Measurements from ENCODE around the gene ARPC4. TPM values are rescaled to one million over a fixed set of nuclear protein-coding genes. Genes with fewer than 3 reads are reported as not detected.

Gene ARPC4
- 100 to 1,000 TPM; 144 to 148 TPM for total RNA-seq
- long read RNA-seq, donor 1, transcript ARPC4-208 (6 exons, 942 nt): minor isoform, 5 of 41 reads
- long read RNA-seq, donor 1, transcript ARPC4-201 (6 exons, 2,582 nt): major isoform, 32 of 41 reads
- long read RNA-seq, donor 1, partial matches to known transcripts: 3 of 41 reads
- long read RNA-seq, donor 1, other reads (novel, unspliced or antisense): 0 of 41 reads
- long read RNA-seq, donor 2, transcript ARPC4-202 (7 exons, 957 nt): minor isoform, 7 of 457 reads
- long read RNA-seq, donor 2, transcript ARPC4-208 (6 exons, 942 nt): minor isoform, 9 of 457 reads
- long read RNA-seq, donor 2, transcript ARPC4-201 (6 exons, 2,582 nt): major isoform, 364 of 457 reads
- long read RNA-seq, donor 2, partial matches to known transcripts: 58 of 457 reads
- long read RNA-seq, donor 2, other reads (novel, unspliced or antisense): 16 of 457 reads

GRCh38 chr3:9792405-9793160 is at the start of gene ARPC4, which contains the start of gene TADA3:
Gene ARPC4, plus strand, starts transcription at chr3:9793082. Its CDS starts 40 bp downstream, at chr3:9793122.
Gene TADA3, minus strand, starts transcription at chr3:9792473. Its CDS starts 1,007 bp downstream, at chr3:9791466.
- intact Hi-C loops (cut with DNase I): no loop called here
- peak; percentile 98 for DNase-seq (ENCODE audit: low spot score)

GRCh38 chr3:9743548-9743947 is 49.3 kb upstream of the ARPC4 start:
- intact Hi-C loops (cut with DNase I): no loop called here
- peak; percentile 74 for DNase-seq (ENCODE audit: low spot score)

- peak; percentile 67 for DNase-seq (ENCODE audit: low spot score)
- intact Hi-C loops (cut with DNase I): no loop called here
Measured at GRCh38 chr3:9744162-9744561, 48.7 kb upstream of the ARPC4 start.

- no peak for DNase-seq (ENCODE audit: low spot score)
- intact Hi-C loops (cut with DNase I): no loop called here
Measured at GRCh38 chr3:9745521-9745920, 47.4 kb upstream of the ARPC4 start.

- no peak for DNase-seq (ENCODE audit: low spot score)
- intact Hi-C loops (cut with DNase I): loop anchor here in 1 of 2 donors (2.0 kb wide), 1 partner anchor 14 kb away; no protein-coding TSS in a partner anchor
Measured at GRCh38 chr3:9746330-9746729, 46.6 kb upstream of the ARPC4 start.

GRCh38 chr3:9747267-9747666 is 45.6 kb upstream of the ARPC4 start:
- intact Hi-C loops (cut with DNase I): loop anchor here in 1 of 2 donors (2.0 kb wide), 1 partner anchor 14 kb away; no protein-coding TSS in a partner anchor
- no peak for DNase-seq (ENCODE audit: low spot score)

GRCh38 chr3:9748031-9748430 is 44.9 kb upstream of the ARPC4 start:
- no peak for DNase-seq (ENCODE audit: low spot score)
- intact Hi-C loops (cut with DNase I): no loop called here

GRCh38 chr3:9749296-9749644 is 43.6 kb upstream of the ARPC4 start:
- DNase-seq (ENCODE audit: low spot score): no peak
- intact Hi-C loops (cut with DNase I): no loop called here

GRCh38 chr3:9749645-9750555 is 43.0 kb upstream of the ARPC4 start, which contains the start of gene OGG1:
Gene OGG1, plus strand, starts transcription at chr3:9749952. Its CDS starts 335 bp downstream, at chr3:9750287.
- DNase-seq (ENCODE audit: low spot score): peak; percentile 99
- intact Hi-C loops (cut with DNase I): no loop called here

- no peak for DNase-seq (ENCODE audit: low spot score)
- intact Hi-C loops (cut with DNase I): no loop called here
Measured at GRCh38 chr3:9750556-9751411, 42.1 kb upstream of the ARPC4 start.

- intact Hi-C loops (cut with DNase I): no loop called here
- no peak for DNase-seq (ENCODE audit: low spot score)
Measured at GRCh38 chr3:9754678-9755077, 38.2 kb upstream of the ARPC4 start.

GRCh38 chr3:9757427-9757826 is 35.5 kb upstream of the ARPC4 start:
- DNase-seq (ENCODE audit: low spot score): no peak
- intact Hi-C loops (cut with DNase I): no loop called here

GRCh38 chr3:9760779-9761505 is 31.9 kb upstream of the ARPC4 start:
- DNase-seq (ENCODE audit: low spot score): no peak
- intact Hi-C loops (cut with DNase I): no loop called here

- intact Hi-C loops (cut with DNase I): no loop called here
- no peak for DNase-seq (ENCODE audit: low spot score)
Measured at GRCh38 chr3:9761919-9762318, 31.0 kb upstream of the ARPC4 start.

- no peak for DNase-seq (ENCODE audit: low spot score)
- intact Hi-C loops (cut with DNase I): no loop called here
Measured at GRCh38 chr3:9762871-9763270, 30.0 kb upstream of the ARPC4 start.

GRCh38 chr3:9765865-9766264 is 27.0 kb upstream of the ARPC4 start:
- intact Hi-C loops (cut with DNase I): no loop called here
- DNase-seq (ENCODE audit: low spot score): no peak

- DNase-seq (ENCODE audit: low spot score): no peak
- intact Hi-C loops (cut with DNase I): no loop called here
Measured at GRCh38 chr3:9767418-9767817, 25.5 kb upstream of the ARPC4 start.

Data from posterior vena cava (tissue), 2 donors.